HG02588 (cell line): Measurements from ENCODE around the gene ASF1B.
A peak's percentile ranks its signal among the peaks of the same experiment; 100 is the strongest.

Experiments used
- ATAC-seq: cut with Tn5 transposase; IDR thresholded peaks from one replicate; pipeline ENCODE4 v1.9.1; 2021; ENCODE audit warnings: mild to moderate bottlenecking, moderate library complexity; ENCODE audit not compliant: unreplicated experiment

ASF1B gene

DNA sequence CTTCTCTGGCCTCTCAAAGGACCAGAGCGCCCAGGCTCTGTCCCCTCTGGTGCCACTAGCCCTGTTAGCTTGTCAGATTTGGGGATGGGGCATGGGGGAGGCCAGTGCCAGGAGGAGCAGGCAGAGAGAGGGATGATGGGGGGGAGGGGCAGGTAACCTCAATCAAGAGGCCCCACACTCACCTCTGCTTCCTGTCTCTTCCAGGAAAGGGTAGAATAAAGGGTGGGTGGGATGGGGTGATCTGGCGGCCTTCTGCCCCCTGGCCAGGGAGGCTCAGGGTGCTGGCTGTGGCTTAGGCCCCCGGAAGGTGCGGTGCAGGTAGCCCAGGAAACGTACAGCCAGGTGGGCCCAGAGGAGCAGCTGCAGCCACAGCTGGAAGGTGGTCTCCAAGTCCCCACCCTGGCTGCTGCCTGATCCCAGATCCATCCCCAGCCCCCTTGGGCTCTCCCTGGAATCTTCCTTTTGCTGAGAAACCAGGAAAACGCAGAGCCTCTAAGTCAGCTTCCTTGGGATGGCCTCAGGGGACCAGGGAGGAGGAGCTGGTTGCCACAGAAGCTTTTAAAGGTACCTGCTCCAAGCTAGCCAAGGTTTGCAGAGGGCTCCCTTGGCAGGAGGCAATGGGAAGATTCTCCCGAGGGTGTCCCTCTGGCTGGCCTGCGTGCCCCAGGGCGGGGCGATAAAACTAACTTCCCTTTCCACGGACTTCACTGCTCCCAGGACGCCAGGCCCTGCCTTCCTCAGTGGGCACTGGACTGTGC, 24.2 kb downstream of the ASF1B start:
- ATAC-seq: no peak

GRCh38 chr19:14111486-14111885, 24.9 kb downstream of the ASF1B start:
- ATAC-seq: no peak

GRCh38 chr19:14110650-14111049, 25.7 kb downstream of the ASF1B start:
- no peak for ATAC-seq

GRCh38 chr19:14107581-14108461, 28.6 kb downstream of the ASF1B start:
- ATAC-seq: no peak

- no peak for ATAC-seq
Observed at GRCh38 chr19:14106840-14107239, 29.5 kb downstream of the ASF1B start.

GRCh38 chr19:14105680-14106079, 30.7 kb downstream of the ASF1B start:
- no peak for ATAC-seq

- ATAC-seq: no peak
Observed at GRCh38 chr19:14103310-14103709, 33.1 kb downstream of the ASF1B start.

DNA sequence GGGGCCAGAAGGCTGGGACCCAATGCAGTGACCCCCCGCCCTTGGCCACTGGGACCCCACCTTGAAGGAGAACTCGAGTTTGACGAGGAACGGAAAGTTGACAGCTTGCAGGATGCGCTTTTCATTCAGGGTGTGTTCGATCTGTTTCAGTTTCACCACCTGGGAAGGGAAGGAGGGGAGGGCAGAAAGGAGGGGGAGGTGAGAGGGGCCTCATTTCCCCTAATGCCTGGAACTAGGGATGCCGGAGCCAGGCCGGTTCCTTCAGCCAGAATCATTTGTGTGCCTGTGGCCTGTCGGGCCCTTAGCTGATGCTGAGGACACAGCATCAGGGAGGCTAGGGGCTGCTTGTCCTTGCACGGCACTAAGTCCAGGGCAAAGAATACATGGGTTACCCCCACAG, 33.6 kb downstream of the ASF1B start:
- no peak for ATAC-seq

DNA sequence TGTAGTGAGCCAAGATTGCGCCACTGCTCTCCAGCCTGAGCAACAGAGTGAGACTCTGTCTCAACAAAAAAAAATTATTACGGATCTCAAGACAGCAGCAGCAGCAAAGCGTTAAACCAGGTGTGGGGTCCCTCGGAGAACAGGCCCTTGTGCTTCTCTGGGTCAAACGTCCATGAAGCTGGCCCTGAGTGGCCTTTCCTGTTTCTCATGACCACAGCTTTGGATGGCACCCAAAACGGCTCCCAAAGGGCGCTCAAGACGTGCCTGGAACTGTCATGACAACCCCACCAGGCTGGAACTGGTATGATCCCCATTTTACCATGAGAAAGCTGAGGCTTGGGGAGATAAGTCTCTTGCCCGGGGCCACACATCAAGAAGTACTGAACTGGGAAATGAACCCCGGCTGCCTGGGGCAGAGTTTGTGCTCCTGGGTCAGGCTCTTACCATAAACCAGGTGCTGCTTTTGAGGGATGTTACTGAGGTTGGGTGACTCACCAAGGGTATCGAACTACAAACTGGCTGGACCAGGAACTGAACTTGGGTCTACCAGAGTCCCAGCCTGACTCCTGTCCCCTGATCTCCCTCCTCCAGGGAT, 34.2 kb downstream of the ASF1B start:
- ATAC-seq: no peak

DNA sequence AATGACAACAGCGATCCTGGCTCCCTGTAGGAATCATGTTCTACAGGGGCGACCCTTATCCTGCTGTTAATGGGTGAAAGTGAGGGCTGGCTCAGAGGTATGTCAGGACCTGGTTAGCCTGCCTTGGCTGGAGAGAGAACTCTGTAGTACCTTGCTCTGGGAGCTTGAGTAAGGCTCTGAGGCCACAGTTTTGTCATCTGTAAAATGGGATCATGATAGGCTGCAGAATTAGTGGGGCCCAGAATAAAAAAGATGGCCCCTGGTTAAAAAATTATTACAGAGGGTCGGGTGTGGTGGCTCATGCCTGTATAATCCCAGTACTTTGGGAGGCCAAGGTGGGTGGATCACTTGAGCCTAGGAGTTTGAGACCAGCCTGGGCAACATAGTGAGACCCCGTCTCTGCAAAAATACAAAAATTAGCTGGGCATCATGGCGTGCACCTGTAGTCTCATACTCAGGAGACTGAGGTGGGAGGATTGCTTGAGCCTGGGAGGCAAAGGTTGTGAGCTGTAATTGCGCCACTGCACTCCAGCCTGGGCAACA, 35.3 kb downstream of the ASF1B start:
- ATAC-seq: no peak

DNA sequence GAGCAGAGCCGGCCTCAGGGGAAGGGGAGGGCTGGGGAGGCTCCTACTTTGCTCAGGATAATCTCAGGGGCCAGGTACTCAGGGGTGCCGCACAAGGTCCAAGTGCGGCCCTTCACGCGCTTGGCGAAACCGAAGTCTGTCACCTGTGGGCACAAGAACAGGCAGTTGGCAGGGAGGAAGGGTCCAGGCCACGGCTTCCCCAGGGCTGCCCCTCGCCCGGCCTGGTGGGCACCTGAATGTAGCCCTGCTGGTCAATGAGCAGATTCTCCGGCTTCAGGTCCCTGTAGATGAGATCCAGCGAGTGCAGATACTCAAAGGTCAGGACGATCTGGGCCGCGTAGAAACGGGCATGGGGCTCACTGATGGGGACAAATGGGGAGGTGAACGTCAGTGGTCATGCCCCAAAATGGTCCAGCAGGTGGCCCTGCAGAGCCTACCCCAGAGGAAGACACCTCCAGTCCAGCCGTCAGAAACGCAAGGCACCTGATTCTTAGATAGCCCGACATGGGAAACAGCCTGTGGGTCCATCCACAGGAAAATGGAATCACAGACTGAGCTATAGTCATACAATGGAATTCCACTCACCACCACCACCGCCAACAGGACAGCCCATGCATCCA, 38.7 kb downstream of the ASF1B start:
- ATAC-seq: no peak

DNA sequence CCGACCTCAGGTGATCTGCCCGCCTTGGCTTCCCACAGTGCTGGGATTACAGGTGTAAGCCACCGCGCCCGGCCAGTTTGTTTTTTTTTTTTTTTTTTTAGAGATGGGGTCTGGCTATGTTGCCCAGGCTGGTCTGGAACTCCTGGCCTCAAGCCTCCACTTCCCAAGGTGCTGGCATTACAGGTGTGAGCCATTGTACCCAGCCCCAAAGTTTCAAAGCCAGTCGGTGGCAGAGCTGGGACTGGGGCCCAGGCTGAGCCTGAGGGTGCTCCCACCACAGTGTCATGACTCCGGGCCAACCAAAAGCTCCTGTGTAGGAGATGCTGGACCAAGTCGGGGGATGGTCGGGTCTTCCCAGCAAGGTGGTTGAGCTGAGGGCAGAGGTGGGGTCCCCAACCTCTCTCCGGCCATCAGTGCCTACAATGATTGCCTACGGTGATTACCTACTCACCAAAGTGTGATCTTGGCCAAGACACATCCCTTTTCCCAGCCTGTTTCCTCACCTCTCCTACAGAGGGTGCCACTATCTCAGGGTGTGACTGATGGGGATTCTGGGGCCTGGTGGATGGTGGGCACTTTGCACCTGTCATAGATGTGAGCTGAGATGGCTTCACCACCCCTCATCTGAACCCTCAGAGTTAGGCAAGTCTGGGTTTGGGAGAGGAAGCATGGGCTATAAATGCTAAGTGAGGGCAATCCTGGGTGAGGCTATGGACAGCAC, 40.0 kb downstream of the ASF1B start:
- no peak for ATAC-seq

DNA sequence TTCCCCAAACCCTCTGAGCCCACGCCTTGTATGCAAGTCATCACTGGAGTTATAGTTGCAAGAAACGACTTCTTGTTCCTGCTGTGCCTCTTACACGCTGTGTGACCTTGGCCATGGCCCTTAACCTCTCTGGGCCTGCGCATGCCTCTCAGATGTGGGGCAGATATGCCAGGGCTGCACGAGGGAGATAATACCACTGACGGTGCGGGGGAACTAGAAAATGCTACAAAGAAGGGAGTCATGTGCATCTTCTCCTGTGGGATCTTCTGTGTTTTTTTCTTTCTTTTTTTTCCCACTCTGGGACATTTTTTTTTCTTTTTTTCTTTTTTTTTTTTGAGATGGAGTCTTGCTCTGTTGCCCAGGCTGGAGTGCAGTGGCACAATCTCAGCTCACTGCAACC, 41.5 kb downstream of the ASF1B start:
- no peak for ATAC-seq

DNA sequence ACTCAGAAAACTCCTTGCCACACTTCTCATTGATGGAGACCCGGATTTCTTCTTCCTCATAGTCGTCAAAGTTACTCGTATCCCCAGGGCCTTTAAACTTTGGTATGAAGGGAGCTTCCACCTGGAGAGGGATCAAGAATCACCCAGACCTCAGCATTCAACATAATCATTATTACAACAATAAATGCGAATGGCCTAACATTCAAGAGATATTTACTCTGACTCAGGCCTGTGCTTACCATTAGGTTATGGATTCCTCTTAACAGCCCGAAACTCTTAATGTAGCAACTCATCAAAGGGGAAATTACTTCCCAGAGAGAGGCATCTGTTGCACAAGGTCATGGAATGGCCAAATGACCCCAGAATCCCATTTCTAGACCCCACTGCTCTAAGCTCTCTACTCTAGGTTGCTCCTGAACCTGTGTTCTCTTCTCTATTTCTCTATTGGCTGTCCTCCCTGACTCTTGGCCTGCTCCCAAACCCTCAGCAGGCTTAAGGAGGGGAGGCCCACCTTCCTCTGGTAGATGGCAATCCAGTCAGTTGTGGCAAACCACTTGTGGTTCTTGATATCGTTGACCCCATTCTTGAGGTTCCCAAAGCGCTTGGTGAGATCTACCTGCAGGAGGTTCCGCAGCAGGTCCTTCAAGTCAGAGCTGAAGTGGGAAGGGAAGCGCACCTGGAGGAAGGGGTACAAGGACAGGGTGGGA, 43.1 kb downstream of the ASF1B start:
- ATAC-seq: no peak

DNA sequence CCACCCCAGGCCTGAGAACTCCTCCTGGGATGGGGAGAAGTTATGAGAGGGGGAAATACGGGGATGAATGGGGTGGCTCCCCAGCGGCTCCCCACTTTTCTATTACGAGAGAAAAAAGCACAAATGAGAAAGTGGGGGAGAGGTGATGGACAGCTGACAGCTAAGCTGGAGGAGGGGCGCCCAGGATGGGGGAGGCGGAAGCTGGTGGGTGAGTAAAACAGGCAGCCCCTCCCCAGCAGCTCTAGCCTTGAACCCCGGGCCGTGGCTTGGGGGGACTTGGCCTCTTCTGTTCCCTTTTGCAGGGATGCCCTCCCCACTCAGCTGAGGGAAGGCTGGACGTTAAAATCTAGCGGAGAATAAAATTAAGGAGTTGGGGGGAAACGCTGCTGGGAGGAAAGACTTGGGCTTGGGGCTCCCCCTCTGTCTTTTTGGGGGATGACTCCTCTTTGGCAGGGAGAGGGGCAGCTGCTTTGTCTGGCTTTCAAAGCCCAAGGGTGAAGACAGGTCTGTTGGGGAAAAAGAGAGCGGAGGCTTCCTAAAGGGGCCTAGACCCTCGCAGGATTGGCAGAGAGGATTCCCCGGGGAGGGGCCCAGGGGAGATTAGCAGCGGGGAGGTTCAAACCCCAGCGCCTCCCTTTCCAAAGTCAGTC, 44.5 kb downstream of the ASF1B start:
- ATAC-seq: peak; percentile 2

GRCh38 chr19:14091081-14091812, 45.1 kb downstream of the ASF1B start:
- ATAC-seq: peak; percentile 55

DNA sequence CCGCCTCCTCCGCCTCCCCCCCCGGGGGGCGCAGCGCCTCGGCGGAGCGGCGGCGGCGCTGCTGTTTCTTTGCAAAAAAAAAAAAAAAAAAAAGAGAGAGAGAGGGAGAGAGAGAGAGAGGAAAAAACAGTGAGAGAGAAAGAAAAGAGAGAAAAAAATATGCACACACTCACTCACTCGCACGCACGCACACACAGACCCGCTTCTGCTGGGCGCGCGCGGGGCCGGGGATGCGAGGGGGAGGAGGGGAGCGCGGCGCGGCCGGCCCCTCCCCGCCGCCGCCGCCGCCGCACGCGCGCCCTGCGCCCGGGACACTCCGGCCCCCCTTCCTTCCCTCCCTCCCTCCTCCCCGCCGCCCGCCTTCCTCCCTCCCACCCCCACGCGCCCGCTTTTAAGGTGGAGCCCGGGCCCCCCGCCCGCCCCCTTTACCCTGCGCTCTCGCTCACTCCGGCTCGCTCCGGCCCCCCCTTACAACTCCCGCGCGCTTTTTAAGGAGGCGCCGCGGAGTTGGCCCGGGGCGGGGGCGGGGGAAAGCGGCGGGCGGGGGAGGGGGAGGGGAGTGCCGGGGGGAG, 45.8 kb downstream of the ASF1B start, which contains the start of gene SAMD1:
SAMD1 (minus strand) TSS at position 243 of the 572 bp plus-strand sequence.
- peak; percentile 33 for ATAC-seq
